IMR-90 (cell line): Measurements from ENCODE around the gene FNBP1. TPM values are rescaled to one million over a fixed set of nuclear protein-coding genes. Genes with fewer than 3 reads are reported as not detected.

Experiments
- ATAC-seq: fragments of 200-7000 bp; cut with Tn5 transposase; 2 replicates; pipeline ENCODE4 v1.9.1; 2020; ENCODE audit warnings: low read depth, mild to moderate bottlenecking, moderate library complexity
- BruUV-seq: library from RNA; stranded (reverse); fragments of 400-500 nt; replicated peaks from 2 replicates; lab custom pipeline; 2021; lab: Mats Ljungman, UMichigan
- CTCF ChIA-PET: fragments of 300-600 bp; formaldehyde crosslinking; extraction: SDS; loops from one replicate; lab custom pipeline; 2021; ENCODE audit warnings: antibody characterized with exemption; lab: Yijun Ruan, JAX
- POLR2A ChIA-PET: fragments of 300-600 bp; sonication (Branson Sonifier 250); formaldehyde crosslinking; loops from one replicate; lab custom pipeline; 2022; ENCODE audit warnings: antibody characterized with exemption; ENCODE audit not compliant: unreplicated experiment; lab: Charles Lee
- DNase-seq: peaks from one replicate; pipeline ENCODE4 v3.0.0; 2013
- H2AFZ ChIP-seq: replicated peaks from 2 replicates; pipeline ENCODE3; 2013; ENCODE audit warnings: low read length, mild to moderate bottlenecking; ENCODE audit not compliant: poor library complexity
- H2AK5ac ChIP-seq: 2 replicates; pipeline ENCODE4 v1.6.1; 2013; ENCODE audit warnings: low read depth, low read length, inconsistent platforms
- H2AK9ac ChIP-seq: replicated peaks from 2 replicates; pipeline ENCODE3; 2013; ENCODE audit warnings: mild to moderate bottlenecking, low read depth, low read length, moderate library complexity; ENCODE audit not compliant: poor library complexity
- H2BK120ac ChIP-seq: 2 replicates; pipeline ENCODE4 v1.6.1; 2013; ENCODE audit warnings: low read depth, low read length, inconsistent platforms
- H2BK15ac ChIP-seq: 3 replicates; pipeline ENCODE4 v1.6.1; 2013; ENCODE audit warnings: low read depth, low read length, inconsistent platforms
- H2BK20ac ChIP-seq: 2 replicates; pipeline ENCODE4 v1.6.1; 2013; ENCODE audit warnings: low read depth, mild to moderate bottlenecking, inconsistent platforms, low read length, moderate library complexity
- H2BK5ac ChIP-seq: 2 replicates; pipeline ENCODE4 v1.6.1; 2013; ENCODE audit warnings: mild to moderate bottlenecking, low read depth, low read length, inconsistent platforms; ENCODE audit not compliant: poor library complexity, severe bottlenecking
- H3K14ac ChIP-seq: replicated peaks from 2 replicates; pipeline ENCODE4 v1.6.1; 2013; ENCODE audit warnings: low read depth, low read length, inconsistent platforms
- H3K18ac ChIP-seq: 2 replicates; pipeline ENCODE4 v1.6.1; 2013; ENCODE audit warnings: low read depth, low read length, control low read depth
- H3K23ac ChIP-seq: 2 replicates; pipeline ENCODE4 v1.6.1; 2013; ENCODE audit warnings: low read depth, low read length, inconsistent platforms
- H3K27ac ChIP-seq: 2 replicates; pipeline ENCODE4 v1.5.1; 2013; ENCODE audit warnings: mild to moderate bottlenecking, control low read depth, low read length; ENCODE audit not compliant: insufficient read depth
- H3K27me3 ChIP-seq: 2 replicates; pipeline ENCODE4 v1.6.1; 2013; ENCODE audit warnings: low read length; ENCODE audit not compliant: control insufficient read depth, insufficient read depth
- H3K36me3 ChIP-seq: 2 replicates; pipeline ENCODE4 v1.6.1; 2013; ENCODE audit warnings: low read length, mixed read lengths; ENCODE audit not compliant: control insufficient read depth, insufficient read depth
- H3K4ac ChIP-seq: 2 replicates; pipeline ENCODE4 v1.6.1; 2013; ENCODE audit warnings: low read depth, low read length, inconsistent platforms
- H3K4me1 ChIP-seq: 2 replicates; pipeline ENCODE4 v1.6.1; 2013; ENCODE audit warnings: low read length, mixed read lengths; ENCODE audit not compliant: control insufficient read depth, insufficient read depth
- H3K4me2 ChIP-seq: 2 replicates; pipeline ENCODE4 v1.6.1; 2013; ENCODE audit warnings: low read depth, mild to moderate bottlenecking, control low read depth, low read length, moderate library complexity
- H3K4me3 ChIP-seq: 2 replicates; pipeline ENCODE4 v1.5.1; 2013; ENCODE audit warnings: low read depth, mild to moderate bottlenecking, control low read depth, low read length, moderate library complexity; ENCODE audit not compliant: insufficient read depth
- H3K56ac ChIP-seq: 2 replicates; pipeline ENCODE4 v1.6.1; 2013; ENCODE audit warnings: low read length, inconsistent platforms; ENCODE audit not compliant: insufficient read depth; ENCODE audit errors: extremely low read depth
- H3K79me1 ChIP-seq, 2 experiments: 2 replicates each; pipeline ENCODE4 v1.6.1; 2013; ENCODE audit warnings: low read length in 2 of 2, inconsistent platforms in 1 of 2, low read depth in 1 of 2
- H3K9ac ChIP-seq: 2 replicates; pipeline ENCODE4 v1.6.1; 2013; ENCODE audit warnings: low read depth, low read length, control low read depth
- H3K9me1 ChIP-seq: 2 replicates; pipeline ENCODE4 v1.6.1; 2013; ENCODE audit warnings: low read length, inconsistent platforms; ENCODE audit not compliant: insufficient read depth
- H3K9me3 ChIP-seq: 2 replicates; pipeline ENCODE4 v1.6.1; 2013; ENCODE audit warnings: low read length; ENCODE audit not compliant: control insufficient read depth, insufficient read depth
- H4K20me1 ChIP-seq: 2 replicates; pipeline ENCODE4 v1.6.1; 2013; ENCODE audit warnings: low read length, inconsistent platforms; ENCODE audit not compliant: insufficient read depth
- H4K5ac ChIP-seq: 2 replicates; pipeline ENCODE4 v1.6.1; 2013; ENCODE audit warnings: mild to moderate bottlenecking, low read depth, low read length, control low read depth
- H4K8ac ChIP-seq, 2 experiments: 2 replicates each; pipeline ENCODE4 v1.6.1; 2013; ENCODE audit warnings: low read depth in 2 of 2, low read length in 2 of 2, control low read depth in 1 of 2, inconsistent platforms in 1 of 2
- H4K91ac ChIP-seq: 2 replicates; pipeline ENCODE4 v1.6.1; 2013; ENCODE audit warnings: low read depth, low read length, inconsistent platforms; ENCODE audit not compliant: insufficient read depth
- BHLHE40 ChIP-seq: fragments of 150-350 bp; IDR thresholded peaks from 2 replicates; pipeline ENCODE4 v1.6.1; 2016; ENCODE audit warnings: mild to moderate bottlenecking, low read depth, low read length
- CEBPB ChIP-seq: IDR thresholded peaks from 2 replicates; pipeline ENCODE4 v1.6.1; 2012; ENCODE audit warnings: low read depth, low read length, improper control_type of control experiment
- CHD1 ChIP-seq: IDR thresholded peaks from 2 replicates; pipeline ENCODE4 v1.6.1; 2012; ENCODE audit warnings: low read depth, low read length, improper control_type of control experiment
- FOS ChIP-seq: fragments of 150-350 bp; IDR thresholded peaks from 2 replicates; pipeline ENCODE4 v1.6.1; 2016; ENCODE audit warnings: low read depth, low read length
- MAFK ChIP-seq: IDR thresholded peaks from 2 replicates; pipeline ENCODE4 v1.6.1; 2012; ENCODE audit warnings: low read depth, low read length, improper control_type of control experiment
- MAZ ChIP-seq: IDR thresholded peaks from 2 replicates; pipeline ENCODE4 v1.6.1; 2012; ENCODE audit warnings: low read depth, mild to moderate bottlenecking, low read length, improper control_type of control experiment, moderate library complexity, borderline replicate concordance
- MXI1 ChIP-seq: IDR thresholded peaks from 2 replicates; pipeline ENCODE4 v1.6.1; 2012; ENCODE audit warnings: low read depth, mild to moderate bottlenecking, low read length, moderate library complexity, borderline replicate concordance
- NFE2L2 ChIP-seq: fragments of 150-350 bp; IDR thresholded peaks from 2 replicates; pipeline ENCODE4 v1.6.1; 2016; ENCODE audit warnings: low read depth, mild to moderate bottlenecking, low read length
- POLR2A ChIP-seq: IDR thresholded peaks from 2 replicates; pipeline ENCODE4 v1.6.1; 2012; ENCODE audit warnings: mild to moderate bottlenecking, low read depth, low read length
- RAD21 ChIP-seq: IDR thresholded peaks from 2 replicates; pipeline ENCODE4 v1.6.1; 2012; ENCODE audit warnings: low read length, improper control_type of control experiment
- RCOR1 ChIP-seq: IDR thresholded peaks from 2 replicates; pipeline ENCODE4 v1.6.1; 2012; ENCODE audit warnings: mild to moderate bottlenecking, low read length, improper control_type of control experiment; ENCODE audit not compliant: insufficient replicate concordance
- RFX5 ChIP-seq: IDR thresholded peaks from 2 replicates; pipeline ENCODE4 v1.8.0; 2012; ENCODE audit warnings: low read depth, mild to moderate bottlenecking, low read length, moderate library complexity
- SMC3 ChIP-seq: fragments of 150-350 bp; IDR thresholded peaks from 2 replicates; pipeline ENCODE4 v1.6.1; 2016; ENCODE audit warnings: low read depth, mild to moderate bottlenecking, antibody characterized with exemption, low read length, moderate library complexity
- WGBS, 2 experiments: methylation state at CpG; one replicate each; pipeline versions ENCODE4 v1.1.5 to v1.1.7; 2013; ENCODE audit warnings: missing lambda C conversion rate in 2 of 2; ENCODE audit not compliant: insufficient read length in 1 of 2; ENCODE audit errors: extremely low coverage in 2 of 2; 5-methylcytosine and 5-hydroxymethylcytosine counted together
- dilution Hi-C: fragments of 300-500 bp; cut with HindIII; formaldehyde crosslinking; loops from one replicate; pipeline ENCODE4 v1.14.3; 2018; ENCODE audit warnings: low sequenced_read_pairs; ENCODE audit not compliant: unreplicated experiment
- in situ Hi-C: fragments of 300-500 bp; cut with MboI; formaldehyde crosslinking; loops from 3 replicates; pipeline ENCODE4 v1.14.3; 2019; ENCODE audit warnings: low sequenced_read_pairs, inconsistent platforms, mixed read lengths
- intact Hi-C: fragments of 100-400 bp; cut with micrococcal nuclease; formaldehyde crosslinking; loops from 2 replicates; pipeline ENCODE4 v1.10.0; 2022
- polyA plus RNA-seq, 3 experiments: library from polyadenylated mRNA; depleted of rRNA; stranded (reverse); fragments of >200 nt; gene quantifications; 2 replicates each; pipeline ENCODE4 v1.2.3, GENCODE V29; 2012; ENCODE audit warnings: low replicate concordance in 1 of 3
- total RNA-seq: library from RNA; depleted of rRNA; stranded (reverse); fragments of >200 nt; gene quantifications from 2 replicates; pipeline ENCODE4 v1.2.3, GENCODE V29; 2012
- TF ChIP-seq, protein P1 (sequence below): conservative IDR thresholded peaks from 2 replicates; pipeline ENCODE4 v1.5.1; 2012; ENCODE audit warnings: mild to moderate bottlenecking, low read depth, low read length, improper control_type of control experiment
- TF ChIP-seq, protein P2 (sequence below): fragments of 150-350 bp; IDR thresholded peaks from 2 replicates; pipeline ENCODE4 v1.6.1; 2017; ENCODE audit warnings: mild to moderate bottlenecking, antibody characterized with exemption, low read length, low read depth
- TF ChIP-seq, protein P3 (sequence below): fragments of 150-350 bp; IDR thresholded peaks from 2 replicates; pipeline ENCODE4 v1.6.1; 2016; ENCODE audit warnings: low read depth, mild to moderate bottlenecking, low read length, moderate library complexity, borderline replicate concordance

Gene FNBP1
- total and polyA plus RNA-seq, 2 of the 4 experiments (the other 2 are of a cell fraction) = 10.3 to 15.4 TPM

DNA sequence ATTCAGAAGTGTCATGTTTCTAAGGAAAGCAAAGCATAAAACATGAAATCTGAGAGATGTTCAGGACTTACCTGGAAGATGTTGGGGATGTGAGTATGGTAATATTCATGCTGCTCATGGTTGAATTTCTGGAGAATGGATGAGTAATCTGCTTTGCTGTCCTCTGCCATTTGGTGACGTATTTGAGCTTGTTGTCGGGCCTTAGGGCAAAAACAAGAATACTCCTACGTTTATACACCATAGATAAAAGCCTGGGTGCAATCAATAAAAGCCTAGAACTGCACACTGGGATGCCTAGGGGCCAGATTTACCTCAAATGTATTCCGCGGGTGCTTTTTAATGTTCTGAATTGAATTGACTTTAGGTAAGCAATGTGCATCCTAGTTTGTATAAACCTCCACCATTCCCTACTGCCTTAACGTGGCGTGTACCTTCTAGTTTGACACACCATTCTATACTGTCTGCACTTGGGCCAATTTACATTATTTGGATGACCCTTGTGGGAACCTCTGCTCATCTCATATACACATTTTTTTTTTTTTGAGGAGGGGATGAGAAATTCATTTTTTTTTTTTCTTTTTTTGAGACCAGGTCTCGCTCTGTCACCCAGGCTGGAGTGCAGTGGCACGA is 113.4 kb downstream of the FNBP1 start:
- dilution Hi-C loops = no loop called here
- peaks cover 14% of the 10 kb centered on the region for H3K36me3 ChIP-seq
- no peak overlapping the region for H2AFZ ChIP-seq
- no peak overlapping the region for H4K8ac ChIP-seq
- H4K5ac ChIP-seq = no peak overlapping the region
- DNase-seq (no peak), ATAC-seq (no peak)
- no peak overlapping the region for H2BK5ac ChIP-seq
- H3K27ac ChIP-seq = no peak overlapping the region
- no peak overlapping the region for H3K56ac ChIP-seq
- intact Hi-C loops = loop anchor here (5.0 kb wide), 1 partner anchor 113 kb away; the partner anchor contains the start of gene FNBP1
- no peaks in the 10 kb centered on the region for H3K9me3 ChIP-seq
- no peaks in the 10 kb centered on the region for H4K20me1 ChIP-seq
- H3K9ac ChIP-seq = no peak overlapping the region
- H2AK5ac ChIP-seq = no peak overlapping the region
- no TSS peak for BruUV-seq
- H2BK120ac ChIP-seq = no peak overlapping the region
- no peaks in the 10 kb centered on the region for H3K27me3 ChIP-seq
- no CpG with 5 or more reads among the region's 9 CpGs for WGBS, 2 experiments
- no peak overlapping the region for H2AK9ac ChIP-seq
- H2BK20ac ChIP-seq = no peak overlapping the region
- no peak overlapping the region for H3K4ac ChIP-seq
- TF ChIP-seq SMC3 = no peak
- no peak for TF ChIP-seq CHD1
- no peak for TF ChIP-seq POLR2A
- no peak for TF ChIP-seq BHLHE40
- TF ChIP-seq MAFK = no peak
- TF ChIP-seq NFE2L2 = no peak
- no peak for TF ChIP-seq RFX5
- no peak for TF ChIP-seq RCOR1
- TF ChIP-seq MXI1 = no peak
- no peak for TF ChIP-seq RAD21
- TF ChIP-seq, protein P1, sequence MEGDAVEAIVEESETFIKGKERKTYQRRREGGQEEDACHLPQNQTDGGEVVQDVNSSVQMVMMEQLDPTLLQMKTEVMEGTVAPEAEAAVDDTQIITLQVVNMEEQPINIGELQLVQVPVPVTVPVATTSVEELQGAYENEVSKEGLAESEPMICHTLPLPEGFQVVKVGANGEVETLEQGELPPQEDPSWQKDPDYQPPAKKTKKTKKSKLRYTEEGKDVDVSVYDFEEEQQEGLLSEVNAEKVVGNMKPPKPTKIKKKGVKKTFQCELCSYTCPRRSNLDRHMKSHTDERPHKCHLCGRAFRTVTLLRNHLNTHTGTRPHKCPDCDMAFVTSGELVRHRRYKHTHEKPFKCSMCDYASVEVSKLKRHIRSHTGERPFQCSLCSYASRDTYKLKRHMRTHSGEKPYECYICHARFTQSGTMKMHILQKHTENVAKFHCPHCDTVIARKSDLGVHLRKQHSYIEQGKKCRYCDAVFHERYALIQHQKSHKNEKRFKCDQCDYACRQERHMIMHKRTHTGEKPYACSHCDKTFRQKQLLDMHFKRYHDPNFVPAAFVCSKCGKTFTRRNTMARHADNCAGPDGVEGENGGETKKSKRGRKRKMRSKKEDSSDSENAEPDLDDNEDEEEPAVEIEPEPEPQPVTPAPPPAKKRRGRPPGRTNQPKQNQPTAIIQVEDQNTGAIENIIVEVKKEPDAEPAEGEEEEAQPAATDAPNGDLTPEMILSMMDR = no peak
- no peak for TF ChIP-seq MAZ
- TF ChIP-seq FOS = no peak
- TF ChIP-seq, protein P2, sequence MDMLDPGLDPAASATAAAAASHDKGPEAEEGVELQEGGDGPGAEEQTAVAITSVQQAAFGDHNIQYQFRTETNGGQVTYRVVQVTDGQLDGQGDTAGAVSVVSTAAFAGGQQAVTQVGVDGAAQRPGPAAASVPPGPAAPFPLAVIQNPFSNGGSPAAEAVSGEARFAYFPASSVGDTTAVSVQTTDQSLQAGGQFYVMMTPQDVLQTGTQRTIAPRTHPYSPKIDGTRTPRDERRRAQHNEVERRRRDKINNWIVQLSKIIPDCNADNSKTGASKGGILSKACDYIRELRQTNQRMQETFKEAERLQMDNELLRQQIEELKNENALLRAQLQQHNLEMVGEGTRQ = no peak
- TF ChIP-seq CEBPB = no peak
- TF ChIP-seq, protein P3, sequence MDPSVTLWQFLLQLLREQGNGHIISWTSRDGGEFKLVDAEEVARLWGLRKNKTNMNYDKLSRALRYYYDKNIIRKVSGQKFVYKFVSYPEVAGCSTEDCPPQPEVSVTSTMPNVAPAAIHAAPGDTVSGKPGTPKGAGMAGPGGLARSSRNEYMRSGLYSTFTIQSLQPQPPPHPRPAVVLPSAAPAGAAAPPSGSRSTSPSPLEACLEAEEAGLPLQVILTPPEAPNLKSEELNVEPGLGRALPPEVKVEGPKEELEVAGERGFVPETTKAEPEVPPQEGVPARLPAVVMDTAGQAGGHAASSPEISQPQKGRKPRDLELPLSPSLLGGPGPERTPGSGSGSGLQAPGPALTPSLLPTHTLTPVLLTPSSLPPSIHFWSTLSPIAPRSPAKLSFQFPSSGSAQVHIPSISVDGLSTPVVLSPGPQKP = no peak
- in situ Hi-C loops = no loop called here
- no peak overlapping the region for H3K14ac ChIP-seq
- H3K4me3 ChIP-seq = no peak overlapping the region
- POLR2A ChIA-PET = no interaction called here
- H3K79me1 ChIP-seq = 0 out of 4 replicates have a peak, but pooled peaks cover 0 to 7% of the 10 kb centered on the region in 2 experiments
- peaks cover 6% of the 10 kb centered on the region; the same call in 1 of the 2 replicates for H3K9me1 ChIP-seq
- CTCF ChIA-PET = no interaction called here
- no peak overlapping the region for H3K23ac ChIP-seq
- no peak overlapping the region for H2BK15ac ChIP-seq
- H3K18ac ChIP-seq = no peak overlapping the region
- peaks cover 16% of the 10 kb centered on the region for H3K4me1 ChIP-seq
- H3K4me2 ChIP-seq = no peak overlapping the region
- no peak overlapping the region for H4K91ac ChIP-seq
